Measurements from ENCODE around the gene DPF1.

Gene DPF1

DNA sequence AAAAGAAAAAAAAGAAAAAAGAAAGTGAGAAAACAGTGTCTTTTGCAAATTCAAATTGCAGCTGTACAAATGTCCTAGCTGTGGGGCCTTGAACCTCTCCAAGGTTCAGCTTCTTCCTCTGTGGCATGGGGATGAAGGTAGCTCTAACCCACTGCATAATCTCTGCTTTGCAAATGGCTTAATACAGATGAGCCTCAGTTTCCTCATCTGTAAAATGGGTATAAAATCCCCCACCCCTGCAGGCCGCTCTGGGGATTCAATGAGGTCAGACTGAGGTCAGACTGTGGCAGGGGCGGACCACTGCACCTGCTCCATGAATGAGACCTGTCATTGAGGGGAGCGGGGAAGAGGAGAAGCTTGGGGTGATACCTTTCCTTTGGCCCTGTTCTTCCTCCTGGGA, 5.8 kb downstream of the DPF1 start:
- no peak for DNase-seq (ENCODE audit: low read depth)
- H3K4me3 ChIP-seq (ENCODE audit: low read depth, low read length), result no peak overlapping the region
- no peak for TF ChIP-seq CTCF (IDR thresholded peaks at IDR 0.05; ENCODE audit: insufficient read depth, low read depth, low read length, missing control alignments)

DNA sequence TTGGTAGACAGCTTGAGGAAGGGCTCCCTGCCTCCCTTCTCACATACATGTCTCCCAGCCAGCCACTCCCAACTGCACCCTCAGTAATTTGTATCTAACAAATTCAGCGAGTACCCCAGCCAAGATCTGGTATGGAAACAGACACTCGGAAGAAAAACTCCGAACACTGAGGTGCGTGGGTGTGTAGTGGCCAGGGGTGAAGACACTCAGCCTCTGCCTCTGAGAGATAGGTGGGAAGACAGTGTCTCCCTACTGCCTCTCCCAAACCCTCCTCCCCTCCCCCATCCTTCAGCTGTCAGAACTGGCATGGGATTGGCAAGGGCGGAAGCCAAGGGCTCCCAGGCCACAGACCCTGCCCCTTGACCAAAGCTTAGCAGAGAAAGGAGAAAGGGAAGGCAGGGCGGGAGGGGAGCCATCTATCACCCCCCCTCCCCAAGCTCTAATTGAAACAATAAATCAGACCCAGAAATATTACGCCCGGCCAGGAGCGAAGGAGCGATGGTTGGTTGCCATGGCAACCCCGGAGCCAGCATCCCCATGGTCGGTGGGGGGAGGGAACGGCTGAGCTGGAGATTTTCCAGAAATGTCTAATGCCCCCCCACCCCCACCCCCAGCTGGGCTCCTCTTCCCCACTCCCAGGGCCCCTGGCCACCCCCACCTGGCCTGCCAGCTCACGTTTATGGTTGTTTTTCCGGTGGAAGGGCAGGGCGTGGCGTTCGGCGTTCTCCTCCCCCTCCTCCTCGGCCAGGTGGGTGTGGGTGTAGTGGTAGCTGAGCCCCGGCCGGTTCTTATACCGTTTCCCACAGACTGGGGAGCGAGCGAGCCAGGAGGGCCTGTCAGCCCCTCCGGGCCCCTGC, 7.0 kb downstream of the DPF1 start:
- DNase-seq (ENCODE audit: low read depth), result no peak

GRCh38 chr19:38213911-38214625, 10.0 kb downstream of the DPF1 start:
- no peak for TF ChIP-seq CTCF (IDR thresholded peaks at IDR 0.05; ENCODE audit: insufficient read depth, low read depth, low read length, missing control alignments)
- peak; percentile 80 for DNase-seq (ENCODE audit: low read depth)
- H3K4me3 ChIP-seq (ENCODE audit: low read depth, low read length), result no peak overlapping the region

More for the DNA sequence above, 7.0 kb downstream of the DPF1 start:
- no peak for TF ChIP-seq CTCF (IDR thresholded peaks at IDR 0.05; ENCODE audit: insufficient read depth, low read depth, low read length, missing control alignments)
- H3K4me3 ChIP-seq (ENCODE audit: low read depth, low read length), result no peak overlapping the region

- H3K4me3 ChIP-seq (ENCODE audit: low read depth, low read length), result no peak overlapping the region
- no peak for TF ChIP-seq CTCF (IDR thresholded peaks at IDR 0.05; ENCODE audit: insufficient read depth, low read depth, low read length, missing control alignments)
- DNase-seq (ENCODE audit: low read depth), result no peak
Measured at GRCh38 chr19:38213469-38213868, 10.6 kb downstream of the DPF1 start.

DNA sequence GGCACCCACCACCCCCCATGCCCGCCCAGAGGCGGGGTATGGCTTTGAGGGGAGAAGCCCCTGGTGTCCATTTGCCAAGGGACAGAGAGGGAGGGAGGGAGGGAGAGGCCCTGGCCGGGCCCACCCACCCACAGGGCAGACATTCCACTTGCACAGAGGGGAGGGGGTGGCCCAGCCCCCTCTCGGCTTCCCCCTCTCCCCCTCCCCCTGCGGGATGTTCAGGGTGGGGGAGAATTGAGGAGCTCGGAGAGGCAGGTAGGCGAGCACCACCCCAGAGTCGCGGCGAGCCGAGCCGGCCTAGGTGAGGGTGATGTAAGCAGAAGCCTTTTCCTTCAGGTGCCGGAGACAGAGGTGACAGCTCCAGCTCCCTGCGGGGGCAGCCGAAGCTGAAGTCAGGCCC, 12.3 kb downstream of the DPF1 start:
- no peak overlapping the region for H3K4me3 ChIP-seq (ENCODE audit: low read depth, low read length)
- DNase-seq (ENCODE audit: low read depth), result no peak

GRCh38 chr19:38211151-38211591, 12.9 kb downstream of the DPF1 start:
- TF ChIP-seq CTCF (IDR thresholded peaks at IDR 0.05; ENCODE audit: insufficient read depth, low read depth, low read length, missing control alignments), result no peak
- H3K4me3 ChIP-seq (ENCODE audit: low read depth, low read length), result no peak overlapping the region

More for the DNA sequence above, 12.3 kb downstream of the DPF1 start:
- no peak for TF ChIP-seq CTCF (IDR thresholded peaks at IDR 0.05; ENCODE audit: insufficient read depth, low read depth, low read length, missing control alignments)

More at GRCh38 chr19:38211151-38211591, 12.9 kb downstream of the DPF1 start:
- DNase-seq (ENCODE audit: low read depth), result no peak
